ENCODE results near the gene C2CD3.

GRCh38 chr11:74084796-74085541 lies 85.8 kb downstream of the C2CD3 start:
- no peak for TF ChIP-seq POLR2A (IDR thresholded peaks at IDR 0.05)
- no peak for TF ChIP-seq POLR2AphosphoS5 (IDR thresholded peaks at IDR 0.05)
- TF ChIP-seq CTCF (IDR thresholded peaks at IDR 0.05 in 8 of 11, conservative IDR thresholded peaks at IDR 0.05 in 3 of 11) = no peak
